ENCODE results near the gene MAN1C1. TPM values are rescaled to one million over a fixed set of nuclear protein-coding genes. Genes with fewer than 3 reads are reported as not detected.
A peak's percentile ranks its signal among the peaks of the same experiment; 100 is the strongest.

Gene MAN1C1
- total and polyA plus RNA-seq, 9 of the 15 experiments (the other 6 are each of a cell fraction or from before 2014, with no cell fraction given) = 0.04 to 0.44 (median 0.10) TPM; not detected in 3

GRCh38 chr1:25651824-25652741 lies 35.5 kb downstream of the MAN1C1 start:
- H3K27me3 ChIP-seq (ENCODE audit: control insufficient read depth in 2 of 2, insufficient read depth in 2 of 2, low read length in 2 of 2) = peaks cover 66 to 94% of the 10 kb centered on the region in 2 experiments
- no peaks in the 10 kb centered on the region for H3K9me3 ChIP-seq (replicated peaks; ENCODE audit: control insufficient read depth, insufficient read depth, low read depth, low read length)
- intact Hi-C loops (cut with micrococcal nuclease) (no loop called here), in situ Hi-C loops (cut with MboI) (no loop called here)
- no peak overlapping the region for H3K4me3 ChIP-seq
- ChIA-PET CTCF (ENCODE audit: low intra/inter-chr PET ratio) (no interaction called here), POLR2A (interaction anchor here (0.6 to 1.4 kb wide), 3 partner anchors 9 to 95 kb away, joined by 3 to 6 read pairs (median 4); no protein-coding TSS in a partner anchor)
- no peaks in the 10 kb centered on the region for H3K36me3 ChIP-seq (ENCODE audit: control insufficient read depth, insufficient read depth, low read length)
- no peaks in the 10 kb centered on the region for H3K9me1 ChIP-seq (ENCODE audit: control insufficient read depth, insufficient read depth, low read length)
- DNase-seq (ENCODE audit: extremely low read depth in 1 of 4, low spot score in 3 of 4) (no peak), FAIRE-seq (no peak), ATAC-seq (no peak)
- no peaks in the 10 kb centered on the region for H3K4me1 ChIP-seq (replicated peaks in 1 of 2; ENCODE audit: control insufficient read depth in 2 of 2, insufficient read depth in 2 of 2, low read length in 2 of 2)
- H2AFZ ChIP-seq (ENCODE audit: low read depth, low read length) = no peak overlapping the region
- no peak overlapping the region for H3K27ac ChIP-seq (ENCODE audit: extremely low read depth, low read depth, low read length)
- 0 out of 2 replicates have a peak, but pooled peaks have one; percentile 6 for TF ChIP-seq USF2 (CRISPR knock-in tag; IDR thresholded peaks at IDR 0.05)
- no peak for TF ChIP-seq POU5F1 (IDR thresholded peaks at IDR 0.05; ENCODE audit: borderline replicate concordance, low read depth, low read length, partially characterized antibody)
- 0 out of 2 replicates have a peak, but pooled peaks have one; percentile 18 for TF ChIP-seq ZNF124 (CRISPR knock-in tag; IDR thresholded peaks at IDR 0.05)
- no peak overlapping the region for H3K4me2 ChIP-seq (ENCODE audit: insufficient read depth, low read length)
- BruUV-seq (replicated peaks) = no TSS peak
- H3K9ac ChIP-seq (ENCODE audit: insufficient read depth in 1 of 2, low read depth in 2 of 2, low read length in 2 of 2) = no peak overlapping the region
- 4% methylated on average over 12 of the region's 12 CpGs for WGBS (ENCODE audit: insufficient coverage, low coverage, missing lambda C conversion rate)
- H3K79me2 ChIP-seq (ENCODE audit: control insufficient read depth, insufficient read depth, low read length) = no peaks in the 10 kb centered on the region
- peaks cover 4% of the 10 kb centered on the region for H4K20me1 ChIP-seq (replicated peaks; ENCODE audit: control insufficient read depth, insufficient read depth, low read length)
